ENCODE results near the gene DNAJC13.

DNAJC13 gene

DNA sequence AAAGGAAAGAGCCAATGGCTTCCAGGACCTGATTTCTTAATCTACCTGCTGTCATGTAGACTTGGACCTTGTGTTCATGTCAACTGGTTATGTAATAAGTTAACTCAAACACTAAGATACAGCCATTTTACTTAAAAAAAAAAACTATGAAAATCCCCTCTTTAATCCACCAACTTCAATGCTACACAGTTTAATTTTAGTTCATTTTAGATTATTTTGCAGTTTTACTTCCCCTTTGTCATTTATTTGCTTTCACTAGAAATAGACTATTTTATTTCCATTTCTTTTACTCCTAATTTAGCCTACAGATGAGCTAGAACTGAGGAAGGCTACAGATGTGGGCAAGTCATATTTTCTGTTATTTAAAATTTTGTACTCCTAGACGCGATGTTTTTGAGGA is 10.7 kb upstream of the DNAJC13 start:
- no peak for DNase-seq (ENCODE audit: low read depth in 3 of 3)

DNA sequence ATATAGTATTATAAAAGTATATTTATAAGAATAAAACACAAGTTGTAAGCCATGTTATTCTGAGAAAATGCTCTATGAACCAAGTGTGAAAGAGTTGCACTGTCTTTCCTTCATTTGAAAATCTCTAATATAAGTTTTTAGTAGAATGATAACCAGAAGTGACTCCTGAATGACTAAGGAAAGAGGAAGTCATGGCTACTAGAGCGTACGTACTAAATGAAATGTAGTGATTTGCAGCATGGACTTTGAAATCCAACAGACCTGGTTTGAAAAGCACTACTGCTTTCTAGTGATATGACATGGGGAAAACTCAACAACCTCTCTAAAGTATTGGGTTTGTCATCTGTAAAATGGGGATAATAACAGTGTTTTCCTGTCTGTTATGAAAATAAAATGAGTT is 10.3 kb upstream of the DNAJC13 start:
- DNase-seq (ENCODE audit: low read depth in 3 of 3) = no peak

DNA sequence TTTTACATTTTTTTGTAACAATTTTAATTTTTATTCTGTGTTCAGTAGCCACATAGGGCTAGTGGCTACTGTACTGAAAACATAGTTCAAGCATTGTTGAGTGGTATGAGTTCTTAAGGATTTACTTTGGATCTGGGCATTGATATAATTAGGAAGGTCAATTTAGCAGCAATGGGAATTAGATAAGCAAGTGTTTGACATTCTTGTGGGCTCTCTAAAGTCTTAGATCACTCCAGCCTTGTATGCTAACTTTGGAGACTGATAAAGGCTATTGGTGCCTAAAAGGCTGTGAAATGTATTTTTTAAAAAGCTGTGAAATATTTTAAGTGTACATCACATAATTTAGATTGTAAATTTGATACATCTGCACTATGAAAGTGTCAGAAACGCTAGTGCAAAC is 2.5 kb upstream of the DNAJC13 start:
- DNase-seq (ENCODE audit: low read depth in 3 of 3) = no peak

DNA sequence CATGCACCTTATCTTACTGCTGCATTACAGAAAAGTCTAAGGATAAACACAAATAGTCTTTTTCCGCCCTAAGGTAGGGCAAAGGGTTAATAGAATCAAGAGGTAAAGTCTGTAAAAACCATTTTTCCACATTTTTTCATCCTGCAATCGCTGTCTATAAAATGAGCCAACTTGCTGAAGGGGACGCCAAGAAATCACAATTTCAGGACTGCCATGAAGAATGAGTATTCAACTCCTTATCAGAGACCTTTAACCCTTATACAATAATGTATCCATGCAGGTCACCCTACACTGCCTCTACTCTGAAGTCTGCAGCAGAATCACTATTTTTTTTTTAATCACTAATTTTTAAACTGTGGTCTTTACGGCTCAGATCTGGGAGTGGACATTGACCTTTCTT is 1.1 kb upstream of the DNAJC13 start:
- DNase-seq (ENCODE audit: low read depth in 3 of 3) = no peak

DNA sequence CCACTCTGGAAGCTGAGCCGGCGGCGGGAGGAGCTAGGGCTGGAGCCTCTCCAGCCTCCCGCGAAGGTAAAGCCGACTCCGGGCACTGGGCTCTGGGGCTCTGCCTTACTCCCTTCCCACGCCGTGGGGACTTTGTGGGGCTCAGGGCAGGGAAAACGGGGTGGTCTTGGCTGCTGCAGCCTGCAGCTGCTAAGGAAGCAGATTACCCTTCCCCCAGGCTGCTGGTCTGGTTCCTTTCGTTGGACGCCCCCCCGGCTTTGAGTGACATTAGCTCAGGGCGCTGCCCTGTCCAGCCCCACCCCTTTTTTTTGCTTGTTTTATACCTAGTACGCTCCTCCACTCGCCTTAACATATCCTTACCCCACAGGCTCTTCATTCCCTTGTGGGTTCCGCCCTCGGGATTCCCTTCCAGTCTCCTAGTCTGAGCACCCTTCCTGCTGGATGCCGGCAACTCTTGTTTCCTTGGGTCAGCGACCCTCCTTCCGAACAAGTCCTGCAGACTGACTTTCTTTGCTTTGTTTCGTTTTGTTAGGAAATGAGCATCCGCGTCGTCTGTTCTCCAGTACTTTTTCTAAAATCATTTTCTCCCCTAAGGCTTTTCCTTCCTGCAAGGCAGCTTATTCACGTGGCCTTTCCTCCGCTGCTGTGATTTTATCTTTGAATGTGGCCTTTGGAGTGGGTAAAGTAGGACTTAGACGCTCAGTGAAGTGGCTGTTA is 551 bp downstream of the DNAJC13 start:
- peak in 2 of 3 donors; percentile 13 to 29 for DNase-seq (ENCODE audit: low read depth in 3 of 3)

DNA sequence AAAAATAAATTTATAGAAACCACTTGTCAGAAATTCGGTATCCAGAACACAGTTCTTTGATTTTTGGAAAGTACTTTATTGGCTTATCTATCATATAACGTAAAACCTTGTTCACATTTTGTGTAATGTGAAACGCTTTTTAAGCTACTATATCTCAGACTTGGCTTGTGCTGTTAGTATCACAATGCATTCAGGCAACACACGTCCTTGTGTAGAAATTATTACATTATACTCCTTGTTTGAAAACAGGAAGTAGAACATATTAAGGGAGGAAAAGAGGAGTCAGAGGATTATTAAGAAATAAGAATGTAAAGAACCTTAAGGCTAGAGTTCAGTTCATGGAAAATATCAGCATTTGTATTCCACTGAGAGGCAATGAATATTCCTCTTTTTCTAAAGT is 1.6 kb downstream of the DNAJC13 start:
- no peak for DNase-seq (ENCODE audit: low read depth in 3 of 3)

DNA sequence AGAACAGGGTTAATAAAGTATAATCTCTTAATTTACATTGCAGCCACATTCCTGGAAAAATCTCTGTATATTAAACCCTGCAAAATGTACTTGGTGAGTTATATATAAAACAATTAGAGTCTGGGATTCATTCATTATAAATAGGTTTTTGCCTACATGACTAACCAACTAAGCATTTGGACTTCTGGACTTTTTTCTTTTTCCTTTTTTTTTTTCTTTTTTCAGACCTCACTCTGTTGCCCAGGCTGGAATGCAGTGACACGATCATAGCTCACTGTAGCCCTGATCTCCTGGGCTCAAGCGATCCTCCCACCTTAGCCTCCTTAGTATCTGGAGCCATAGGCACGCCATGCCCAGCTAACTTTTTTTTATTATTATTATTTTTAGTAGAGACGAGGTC is 4.5 kb downstream of the DNAJC13 start:
- DNase-seq (ENCODE audit: low read depth in 3 of 3) = no peak

DNA sequence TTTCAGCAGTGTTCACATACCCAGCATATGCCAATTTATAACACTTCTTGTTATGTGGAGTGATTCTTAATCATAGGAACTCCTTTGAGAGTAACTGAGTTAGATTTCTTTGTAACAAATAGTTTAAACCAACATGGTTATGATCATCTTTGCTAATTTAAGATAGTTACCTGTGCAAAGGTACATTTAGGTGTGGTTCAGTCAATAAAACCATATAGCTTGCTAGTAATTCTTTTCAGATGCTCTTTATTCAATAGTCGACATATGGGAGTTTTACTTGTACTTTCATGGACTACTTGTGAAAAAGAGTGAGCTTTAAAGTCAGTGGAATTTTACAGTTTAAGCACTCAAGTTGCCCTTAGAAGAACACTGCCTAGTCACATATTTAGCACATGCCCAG is 5.2 kb downstream of the DNAJC13 start:
- DNase-seq (ENCODE audit: low read depth in 3 of 3) = no peak

DNA sequence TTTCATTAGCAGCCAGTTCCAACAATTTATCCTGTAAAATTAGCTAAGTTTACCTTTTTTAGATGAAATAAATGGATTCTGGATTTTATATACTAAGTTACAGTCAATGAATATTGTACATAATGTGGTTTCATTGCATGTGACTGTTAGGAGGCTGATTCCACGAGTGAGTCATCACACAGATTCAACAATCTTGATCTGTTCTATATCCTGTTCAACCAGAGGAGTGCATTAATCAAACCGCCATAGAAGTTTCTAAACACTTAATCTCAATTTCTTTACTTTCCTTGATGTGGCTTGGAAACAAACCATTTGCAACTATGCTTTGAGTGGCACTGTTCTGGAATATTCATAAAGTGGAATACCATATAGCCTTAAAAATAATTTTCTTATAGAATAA is 15.3 kb downstream of the DNAJC13 start:
- DNase-seq (ENCODE audit: low read depth in 3 of 3) = no peak

DNA sequence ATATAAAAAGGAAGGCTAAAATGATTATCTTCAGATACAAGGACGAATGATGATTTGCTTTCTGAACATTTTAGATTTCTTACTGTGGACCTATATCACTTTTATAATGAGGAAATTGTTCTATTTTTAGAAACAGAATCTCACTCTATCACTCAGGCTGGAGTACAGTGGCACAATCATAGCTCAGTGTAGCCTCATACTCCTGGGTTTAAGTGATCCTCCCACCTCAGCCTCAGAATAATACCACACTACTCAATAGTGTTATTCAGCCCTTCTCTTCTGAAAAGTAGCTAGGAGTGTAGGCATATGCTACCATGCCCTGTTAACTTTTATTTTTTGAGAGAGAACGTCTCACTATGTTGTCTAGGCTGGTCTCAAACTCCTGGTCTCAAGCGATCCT is 15.8 kb downstream of the DNAJC13 start:
- DNase-seq (ENCODE audit: low read depth in 3 of 3) = no peak

DNA sequence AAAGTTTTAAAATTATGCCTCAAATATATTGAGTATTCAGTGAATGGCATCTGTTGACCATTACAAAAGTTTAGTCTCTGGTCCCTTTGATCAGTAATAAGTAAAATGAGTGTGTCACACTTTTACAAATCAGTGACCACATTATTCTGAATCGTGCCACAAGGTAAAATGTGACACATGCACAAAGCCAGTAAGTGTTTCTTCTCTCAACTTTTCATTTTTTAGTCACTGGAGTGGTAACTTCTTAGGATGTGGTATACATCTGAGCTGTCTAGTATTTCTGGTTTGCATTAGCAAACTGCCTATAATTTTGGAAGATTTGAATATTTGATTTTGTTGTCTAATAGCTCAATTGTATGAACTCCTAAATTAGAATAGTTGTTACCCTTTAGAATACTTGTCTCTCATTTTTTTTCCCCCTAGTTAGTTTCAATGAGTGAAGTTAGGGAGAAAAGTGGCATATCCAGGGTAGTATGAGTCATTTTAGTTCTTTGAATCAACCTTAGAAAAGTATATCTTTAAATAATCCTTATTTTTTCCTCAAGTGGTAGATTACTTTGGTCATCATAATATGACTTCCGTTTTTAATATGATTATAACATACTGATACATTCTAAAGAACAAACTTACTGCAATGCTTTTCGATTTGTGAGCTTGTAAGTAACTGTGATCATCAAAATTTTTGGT is 18.1 kb downstream of the DNAJC13 start:
- no peak for DNase-seq (ENCODE audit: low read depth in 3 of 3)

DNA sequence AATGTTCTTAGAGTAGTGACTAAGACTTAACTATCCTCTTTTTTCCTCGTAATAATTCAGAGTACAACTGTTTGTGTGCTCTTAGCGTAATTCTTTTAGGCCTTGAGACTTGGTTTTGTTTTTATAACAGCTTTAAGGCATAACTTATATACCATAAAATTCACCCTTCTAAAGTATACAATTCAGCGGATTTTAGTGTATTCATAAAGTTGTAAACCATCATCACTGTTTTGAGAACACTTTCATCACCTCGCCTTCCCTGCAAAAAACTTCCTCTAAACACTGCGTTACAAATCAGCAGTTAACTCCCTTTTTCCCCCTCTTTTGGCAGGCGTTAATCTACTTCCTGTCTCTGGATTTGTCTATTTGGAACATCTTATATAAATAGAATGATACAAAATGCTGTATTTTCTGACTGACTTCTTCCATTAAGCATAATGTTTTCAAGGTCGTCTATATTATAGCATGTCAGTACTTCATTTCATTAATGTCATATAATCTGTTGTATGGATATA is 18.7 kb downstream of the DNAJC13 start:
- DNase-seq (ENCODE audit: low read depth in 3 of 3) = no peak

DNA sequence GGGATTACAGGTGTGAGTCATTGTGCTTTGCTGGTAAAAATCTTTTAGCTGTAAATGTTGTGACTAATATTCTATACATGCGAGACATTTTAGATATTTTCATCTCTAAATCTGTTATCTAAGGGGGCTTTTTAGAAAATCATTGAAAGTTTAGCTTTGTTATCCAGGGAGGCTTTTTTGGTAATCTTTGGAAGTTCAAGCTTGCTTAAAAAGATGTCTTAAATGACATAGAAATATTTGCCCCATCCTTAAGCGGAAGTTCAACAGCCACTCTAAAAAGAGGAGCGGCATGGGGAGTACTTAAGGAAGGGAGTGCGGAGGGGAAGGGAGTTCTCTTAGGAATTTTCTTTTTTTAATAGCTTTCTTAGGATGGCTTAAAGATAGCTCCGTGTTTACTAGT is 26.1 kb downstream of the DNAJC13 start:
- DNase-seq (ENCODE audit: low read depth in 3 of 3) = no peak

DNA sequence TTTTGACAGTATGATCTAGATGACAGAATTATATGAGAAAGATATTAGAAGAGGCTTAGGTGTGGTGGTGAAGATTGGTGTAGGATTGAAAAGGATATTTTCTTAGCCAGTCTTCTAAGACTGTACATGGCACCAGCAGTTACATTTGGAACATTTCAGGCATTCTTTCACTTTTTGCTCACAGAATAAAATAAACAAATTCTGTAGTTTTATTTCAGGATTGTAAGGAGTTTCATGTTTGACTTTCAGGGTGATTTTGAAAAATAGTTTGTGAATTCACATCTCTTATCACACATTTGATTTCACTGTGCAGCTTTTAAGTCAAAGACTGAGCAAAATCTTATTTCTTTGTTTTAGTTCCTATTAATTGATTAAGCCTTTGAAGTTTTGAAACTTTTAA is 27.1 kb downstream of the DNAJC13 start:
- DNase-seq (ENCODE audit: low read depth in 3 of 3) = no peak

DNA sequence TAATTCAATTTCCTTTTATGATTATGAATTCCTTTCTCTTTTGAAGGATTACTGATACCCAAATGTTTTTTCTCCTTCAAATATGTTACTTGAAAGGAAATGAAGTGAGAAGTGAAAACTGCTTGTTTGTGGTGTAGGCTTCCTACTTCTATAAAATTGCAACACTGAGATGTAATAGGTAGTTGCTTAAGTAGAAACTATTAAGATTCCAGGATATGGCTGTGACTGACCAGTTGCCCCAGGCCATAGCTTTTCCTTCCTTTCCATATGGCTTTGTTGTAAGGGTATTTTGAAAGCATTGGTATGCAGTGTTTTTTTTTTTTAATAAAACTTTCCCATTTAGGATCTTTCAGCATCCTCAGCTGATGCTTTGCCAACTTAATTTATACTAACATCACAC is 28.5 kb downstream of the DNAJC13 start:
- no peak for DNase-seq (ENCODE audit: low read depth in 3 of 3)

DNA sequence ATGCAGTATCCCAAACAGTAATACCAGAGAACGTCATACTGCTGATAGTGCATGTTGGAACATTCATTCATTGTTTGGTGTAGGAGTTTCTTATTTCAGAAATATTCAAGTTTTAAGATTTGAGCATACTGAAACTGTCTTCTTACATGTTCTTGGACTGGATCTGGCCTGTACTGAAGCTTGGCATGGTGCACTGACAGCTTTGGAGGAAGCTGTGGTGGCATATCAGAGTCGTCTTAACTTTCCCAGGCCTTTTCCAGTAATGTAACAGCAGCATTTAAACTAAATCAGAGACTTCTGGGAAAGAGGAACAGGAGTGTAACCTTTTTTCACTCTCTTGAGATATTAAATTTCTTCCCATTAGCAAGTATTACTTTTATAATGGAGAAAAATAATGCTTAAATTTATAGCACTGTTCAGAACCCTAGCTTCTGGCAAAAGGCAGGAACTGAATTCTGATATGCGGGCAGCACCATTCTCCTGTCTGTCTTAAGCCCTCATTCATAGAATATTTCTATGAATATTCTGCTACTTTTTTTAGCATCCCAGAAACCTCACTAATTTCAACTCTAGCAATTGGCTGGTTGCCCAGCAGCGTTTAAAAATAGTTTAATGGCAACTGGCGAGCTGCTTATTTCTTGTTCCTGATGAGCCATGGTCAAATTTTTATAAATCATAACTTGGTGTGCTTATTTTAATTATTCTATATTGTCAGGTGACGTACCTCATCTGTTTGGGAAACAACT is 31.1 kb downstream of the DNAJC13 start:
- DNase-seq (ENCODE audit: low read depth in 3 of 3) = no peak

DNA sequence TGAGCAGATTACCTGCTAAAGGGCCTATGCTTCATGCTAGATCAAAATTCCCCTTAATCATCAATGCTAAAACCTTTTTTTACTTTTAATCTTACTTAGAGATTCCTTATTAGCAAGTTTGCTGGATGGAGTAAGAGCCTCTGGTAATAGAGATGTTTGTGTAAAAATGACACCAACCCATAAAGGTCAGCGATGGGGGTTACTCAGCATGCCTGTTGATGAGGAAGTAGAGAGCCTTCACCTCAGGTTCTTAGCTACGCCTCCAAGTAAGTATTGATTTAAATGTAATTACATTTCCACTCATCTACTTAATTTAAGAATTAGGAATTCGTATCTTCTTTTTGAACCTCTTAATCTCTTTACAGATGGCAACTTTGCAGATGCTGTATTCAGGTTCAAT is 38.8 kb downstream of the DNAJC13 start:
- no peak for DNase-seq (ENCODE audit: low read depth in 3 of 3)

DNA sequence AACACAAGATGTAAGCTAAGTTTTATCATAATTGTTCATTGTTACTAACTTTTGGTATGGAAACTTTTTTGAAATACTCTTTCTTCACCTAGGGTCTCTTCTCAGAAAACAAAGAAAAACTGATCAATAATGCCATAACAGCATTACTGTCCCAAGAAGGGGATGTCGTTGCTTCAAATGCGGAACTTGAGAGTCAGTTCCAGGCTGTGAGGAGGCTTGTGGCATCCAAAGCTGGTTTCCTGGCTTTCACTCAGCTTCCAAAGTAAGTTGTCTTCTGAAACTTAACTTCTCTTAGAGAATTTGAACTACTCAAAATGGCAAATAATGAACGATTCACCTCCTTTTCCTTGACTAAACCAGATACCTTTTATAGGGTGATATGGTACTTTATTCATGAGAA is 39.3 kb downstream of the DNAJC13 start:
- no peak for DNase-seq (ENCODE audit: low read depth in 3 of 3)

DNA sequence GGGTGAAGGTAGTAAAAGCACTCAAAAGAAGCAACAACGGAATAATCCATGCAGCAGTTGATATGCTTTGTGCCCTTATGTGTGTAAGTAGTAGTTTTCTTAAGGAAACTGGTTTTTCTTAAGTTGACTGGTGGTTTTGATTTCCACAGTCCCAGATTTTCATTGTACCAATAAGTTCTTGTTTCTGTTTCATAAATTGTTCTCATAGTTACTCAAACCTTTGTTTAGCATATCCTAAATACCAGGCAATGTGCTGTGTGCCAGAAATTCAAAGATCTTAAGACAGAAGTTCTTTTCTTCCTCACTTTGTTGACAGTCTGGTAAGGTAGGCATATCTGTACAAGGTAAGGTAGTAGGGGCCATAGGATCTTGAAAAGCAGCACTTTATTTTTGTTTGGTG is 40.0 kb downstream of the DNAJC13 start:
- DNase-seq (ENCODE audit: low read depth in 3 of 3) = no peak

DNA sequence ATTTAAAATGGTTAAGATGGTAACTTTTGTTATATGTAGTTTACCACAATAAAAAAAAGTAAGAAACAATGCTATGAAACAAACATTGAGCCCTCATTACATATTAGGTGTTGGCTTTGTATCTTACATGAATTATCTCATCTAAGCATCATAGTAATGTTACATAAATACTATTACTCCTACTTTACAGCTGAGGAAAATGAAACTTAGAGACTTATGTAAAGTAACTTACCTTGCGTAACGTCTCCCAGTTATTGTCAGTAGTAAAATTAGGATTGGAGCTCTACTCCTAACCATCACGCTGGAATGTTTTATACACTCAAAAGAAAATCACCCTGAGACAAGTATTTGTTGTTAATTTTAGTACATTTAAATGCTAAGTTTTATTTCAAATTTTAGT is 42.2 kb downstream of the DNAJC13 start:
- no peak for DNase-seq (ENCODE audit: low read depth in 3 of 3)

DNA sequence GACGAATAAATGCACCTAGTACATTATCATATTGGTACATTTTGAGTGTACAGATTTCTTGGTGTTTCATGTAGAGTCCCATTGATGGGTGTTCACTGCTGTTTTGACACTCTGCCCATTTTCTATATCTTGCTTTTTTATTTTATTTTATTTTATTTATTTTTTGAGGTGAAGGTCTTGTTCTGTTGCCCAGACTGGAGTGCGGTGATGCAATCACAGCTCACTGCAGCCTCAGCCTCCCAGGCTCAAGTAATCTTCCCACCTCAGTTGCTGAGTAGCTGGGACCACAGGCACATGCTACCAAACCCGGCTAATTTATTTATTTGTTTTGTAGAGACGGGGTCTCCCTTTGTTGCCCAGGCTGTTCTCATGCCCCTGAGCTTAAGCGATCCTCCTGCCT is 44.2 kb downstream of the DNAJC13 start:
- no peak for DNase-seq (ENCODE audit: low read depth in 3 of 3)

DNA sequence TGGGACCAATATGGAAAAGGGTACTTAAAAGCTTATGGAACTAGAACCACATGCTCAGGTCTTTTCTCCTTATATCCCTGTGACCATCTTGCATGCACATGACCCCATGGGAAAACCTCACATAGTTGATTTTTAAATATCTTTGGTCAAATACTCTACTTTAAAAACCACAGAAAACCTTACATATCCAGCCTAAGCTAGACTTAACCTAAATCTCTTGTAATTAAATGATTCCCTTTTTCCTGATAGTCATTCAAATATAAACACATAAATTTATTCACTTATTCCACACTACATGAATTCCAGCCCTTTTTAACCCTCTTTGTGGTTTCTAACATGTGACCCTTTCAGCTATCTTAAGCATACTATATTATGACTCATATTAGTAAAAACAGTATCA is 46.8 kb downstream of the DNAJC13 start:
- no peak for DNase-seq (ENCODE audit: low read depth in 3 of 3)

DNA sequence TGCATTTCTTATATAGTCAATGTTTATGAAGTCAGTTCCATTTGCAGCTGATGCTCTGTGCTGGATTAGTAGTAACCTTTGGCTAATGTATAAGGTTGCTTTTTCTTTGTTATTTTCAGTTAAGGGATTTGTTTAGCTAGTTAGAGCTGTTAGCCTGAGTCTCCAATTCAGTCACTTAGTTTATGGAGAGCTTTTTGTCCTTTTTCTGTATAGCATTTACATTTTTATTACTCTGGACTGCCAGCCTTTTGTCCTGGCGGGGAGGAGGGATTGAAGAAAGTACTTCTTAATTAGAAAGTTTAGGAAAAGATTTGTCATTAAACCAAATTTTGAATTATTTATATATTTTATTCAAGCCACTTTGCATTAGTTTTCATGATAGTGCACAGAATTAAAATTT is 52.0 kb downstream of the DNAJC13 start:
- DNase-seq (ENCODE audit: low read depth in 3 of 3) = no peak

Measured in stimulated activated CD4-positive, alpha-beta T cell treated with anti-CD3 and anti-CD28 coated beads, TNF-alpha, amount 100 ng/mL, for 48 hours (primary cell).